GM21381 (cell line): Measurements from ENCODE around the gene GRIP1.

Source experiments
- ATAC-seq: cut with Tn5 transposase; IDR thresholded peaks from one replicate; pipeline ENCODE4 v1.9.1; 2021; ENCODE audit warnings: mild to moderate bottlenecking, moderate library complexity; ENCODE audit not compliant: unreplicated experiment

Gene GRIP1

GRCh38 chr12:66341126-66341525, 337.8 kb downstream of the GRIP1 start:
- no peak for ATAC-seq

GRCh38 chr12:66340131-66340530, 338.7 kb downstream of the GRIP1 start:
- no peak for ATAC-seq

DNA sequence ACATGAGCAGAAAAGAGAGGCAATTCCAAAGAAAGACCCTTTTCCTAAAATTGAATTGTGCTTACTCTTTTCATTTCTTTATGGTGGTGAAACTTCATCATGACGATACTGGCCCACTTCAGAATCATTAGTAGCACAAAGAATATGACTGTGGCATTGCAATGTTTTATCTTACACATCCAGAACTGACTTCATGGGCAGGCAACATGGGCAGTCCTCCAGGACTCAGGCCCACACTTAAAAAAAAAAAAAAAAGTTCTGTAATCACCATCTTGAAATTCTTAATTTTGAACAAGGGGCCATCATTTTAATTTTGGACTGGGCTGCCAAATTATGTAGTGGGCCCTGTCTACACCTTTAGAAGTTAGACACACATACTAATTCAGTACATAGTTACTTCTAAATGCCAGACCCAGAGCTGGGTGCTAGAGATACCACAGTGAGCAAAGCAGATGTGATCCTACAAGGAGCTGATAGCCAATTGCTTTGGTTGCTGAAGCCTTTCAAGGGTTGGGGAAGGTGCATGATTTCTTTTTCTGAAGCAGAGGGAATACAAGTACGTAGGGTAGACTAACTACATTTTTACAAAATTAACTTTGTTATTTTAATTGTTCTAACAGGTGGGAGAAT, 341.4 kb downstream of the GRIP1 start:
- no peak for ATAC-seq

GRCh38 chr12:66335746-66336145, 343.1 kb downstream of the GRIP1 start:
- ATAC-seq, result no peak

DNA sequence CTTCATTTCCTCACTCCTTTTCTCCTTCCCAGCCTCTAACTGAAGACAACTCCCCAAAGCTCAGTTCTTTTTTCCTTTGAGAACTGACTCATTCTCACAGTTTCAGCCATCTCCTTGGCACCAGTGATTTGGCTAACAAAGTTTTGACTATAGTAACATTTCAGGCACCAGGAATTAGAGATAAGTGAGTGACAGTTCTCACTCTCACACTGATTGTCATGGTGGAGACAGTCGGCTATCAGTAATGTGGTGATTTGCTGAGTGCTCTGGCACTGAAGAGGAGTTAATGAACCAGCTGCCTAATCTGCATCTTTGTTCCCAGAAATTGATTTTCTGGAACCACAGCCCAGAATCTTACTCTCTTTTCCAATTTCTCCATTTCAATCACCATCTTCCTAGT, 347.1 kb downstream of the GRIP1 start:
- no peak for ATAC-seq

DNA sequence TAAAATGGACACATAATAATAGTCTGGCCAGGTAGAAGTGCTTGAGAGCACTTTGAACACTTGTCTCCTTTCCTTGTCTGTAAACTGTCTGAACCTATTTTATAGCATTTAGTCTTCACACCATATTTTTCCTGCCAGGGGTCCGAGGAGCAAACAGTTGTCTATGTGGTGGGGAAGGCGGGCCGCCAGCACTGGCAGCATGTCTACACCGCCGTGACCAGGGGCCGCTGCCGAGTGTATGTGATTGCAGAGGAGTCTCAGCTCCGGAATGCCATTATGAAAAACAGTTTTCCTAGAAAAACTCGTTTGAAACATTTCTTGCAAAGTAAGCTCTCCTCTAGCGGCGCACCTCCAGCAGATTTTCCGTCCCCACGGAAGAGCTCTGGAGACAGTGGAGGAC, 347.9 kb downstream of the GRIP1 start:
- ATAC-seq, result no peak

GRCh38 chr12:66329941-66330340, 348.9 kb downstream of the GRIP1 start:
- ATAC-seq, result no peak

- no peak for ATAC-seq
Observed at GRCh38 chr12:66323017-66323416, 355.9 kb downstream of the GRIP1 start.

- ATAC-seq, result no peak
Observed at GRCh38 chr12:66321435-66321834, 357.4 kb downstream of the GRIP1 start.

DNA sequence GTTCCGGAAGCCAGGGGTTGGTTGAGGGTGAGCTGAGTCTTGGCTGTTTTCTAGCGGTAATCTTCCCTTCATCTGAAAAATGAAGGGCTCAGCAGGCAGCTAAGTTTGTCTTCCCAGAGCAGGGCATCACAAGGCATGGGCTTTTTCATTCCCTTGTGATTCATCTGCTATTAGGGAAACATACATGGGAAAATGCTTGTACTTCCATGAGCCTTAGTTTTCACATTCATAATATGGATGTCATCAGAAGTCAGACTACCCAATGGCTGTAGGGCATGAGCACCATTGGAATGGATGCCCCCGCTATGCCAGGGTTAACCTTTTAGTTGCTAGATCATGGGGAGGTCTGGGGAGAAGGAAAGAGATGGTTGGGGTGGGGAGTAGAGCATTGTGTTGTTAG, 357.9 kb downstream of the GRIP1 start:
- ATAC-seq, result no peak

GRCh38 chr12:66319266-66319954, 359.5 kb downstream of the GRIP1 start:
- ATAC-seq, result no peak

- ATAC-seq, result no peak
Observed at GRCh38 chr12:66314278-66314677, 364.6 kb downstream of the GRIP1 start.

GRCh38 chr12:66312189-66312588, 366.7 kb downstream of the GRIP1 start:
- no peak for ATAC-seq

DNA sequence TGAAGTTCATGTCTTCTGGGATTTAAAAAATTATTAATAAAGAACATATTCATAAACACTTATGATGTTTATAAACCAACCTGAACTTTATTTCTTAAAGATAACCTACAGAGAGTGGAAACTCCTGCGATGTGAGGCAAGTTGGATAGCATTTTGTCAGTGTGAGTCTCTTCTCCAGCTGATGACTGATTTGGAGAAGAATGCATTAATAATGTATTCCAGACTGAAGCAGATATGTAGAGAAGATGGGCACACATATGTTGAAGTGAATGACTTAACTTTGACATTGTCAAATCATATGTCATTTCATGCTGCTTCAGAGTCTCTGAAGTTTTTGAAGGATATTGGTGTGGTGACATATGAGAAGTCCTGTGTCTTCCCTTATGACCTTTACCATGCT, 369.3 kb downstream of the GRIP1 start:
- ATAC-seq, result no peak

DNA sequence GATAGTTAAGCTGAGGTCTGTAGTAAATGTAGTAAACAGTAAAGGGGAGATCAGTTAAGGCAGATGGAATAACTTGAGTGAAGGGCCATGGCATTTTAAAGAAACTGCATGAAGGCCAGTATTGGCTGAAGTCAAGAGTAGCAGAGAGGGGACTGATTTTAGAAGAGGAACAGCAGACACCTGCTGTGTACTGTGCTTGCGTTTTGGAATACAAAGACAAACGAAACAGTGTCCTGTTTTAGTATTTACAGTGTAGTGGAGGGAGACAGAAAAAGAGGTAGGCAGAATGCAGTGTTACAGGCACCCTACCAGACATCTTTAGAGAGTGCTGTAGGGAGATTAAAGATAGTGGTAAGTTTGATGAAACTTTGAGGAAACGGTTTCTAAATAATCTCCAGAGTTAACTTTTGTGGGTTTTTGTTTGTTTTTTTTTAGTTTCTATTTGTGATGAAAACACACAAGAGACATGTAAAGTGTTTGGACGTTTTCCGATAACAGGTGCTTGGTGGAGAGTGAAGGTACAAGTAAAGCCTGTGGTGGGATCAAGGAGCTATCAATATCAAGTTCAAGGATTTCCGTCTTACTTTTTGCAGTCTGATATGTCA, 374.5 kb downstream of the GRIP1 start:
- ATAC-seq, result no peak

- peak; percentile 50 for ATAC-seq
Observed at GRCh38 chr12:66303316-66303804, 375.5 kb downstream of the GRIP1 start.

DNA sequence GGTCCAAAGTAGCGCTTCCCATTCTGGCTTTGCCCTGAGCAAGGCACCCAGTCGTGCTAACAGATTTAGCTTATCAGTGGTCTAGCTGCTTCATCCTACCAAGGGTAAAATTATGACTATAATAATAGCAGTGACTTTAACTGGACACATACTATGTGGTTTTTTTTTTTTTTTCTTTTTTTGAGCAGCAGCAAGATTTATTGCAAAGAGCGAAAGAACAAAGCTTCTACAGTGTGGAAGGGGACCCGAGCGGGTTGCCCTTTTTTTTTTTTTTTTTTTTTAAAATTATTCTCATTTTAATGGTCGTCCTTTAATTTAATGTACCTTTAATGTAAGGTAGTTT, 376.1 kb downstream of the GRIP1 start:
- no peak for ATAC-seq

- peak; percentile 89 for ATAC-seq
Observed at GRCh38 chr12:66301944-66302826, 376.7 kb downstream of the GRIP1 start, which contains the start of gene HELB. Gene HELB (plus strand): TSS chr12:66302493. CDS start chr12:66302604, 111 bp downstream.

- ATAC-seq, result no peak
Observed at GRCh38 chr12:66297923-66298322, 381.0 kb downstream of the GRIP1 start.
